ENCODE data around the gene FBXL16. TPM values are rescaled to one million over a fixed set of nuclear protein-coding genes. Genes with fewer than 3 reads are reported as not detected.

FBXL16 gene
- total and polyA plus RNA-seq, 2 experiments from 2014 or later, result 8.9 to 12.6 TPM

Other genes with a start within 250 kb of the FBXL16 start
- gene CAPN15, start 178.1 kb downstream of the FBXL16 start, total RNA-seq (2014; rRNA removed; shearing (Covaris generic)), result 142 and 164 TPM in 2 replicates
- 27.3 and 30.7 TPM in 2 replicates for gene CAPN15, start 178.1 kb downstream of the FBXL16 start, polyA plus RNA-seq (2016; fragmentation: Nextera tagmentation; extraction: Ambion mirVana)
- 1.1 and 1.4 TPM in 2 replicates for gene PRR35, start 145.4 kb downstream of the FBXL16 start, total RNA-seq (2014; rRNA removed; shearing (Covaris generic))
- gene PRR35, start 145.4 kb downstream of the FBXL16 start, polyA plus RNA-seq (2016; fragmentation: Nextera tagmentation; extraction: Ambion mirVana), result 0.32 and 0.63 TPM in 2 replicates
- gene NHLRC4, start 138.8 kb downstream of the FBXL16 start, total RNA-seq (2014; rRNA removed; shearing (Covaris generic)), result 0.80 TPM in 1 of 2 replicates, not detected in the other
- 0.14 and 0.47 TPM in 2 replicates for gene NHLRC4, start 138.8 kb downstream of the FBXL16 start, polyA plus RNA-seq (2016; fragmentation: Nextera tagmentation; extraction: Ambion mirVana)
- 49.9 and 62.3 TPM in 2 replicates for gene PIGQ, start 135.8 kb downstream of the FBXL16 start, total RNA-seq (2014; rRNA removed; shearing (Covaris generic))
- gene PIGQ, start 135.8 kb downstream of the FBXL16 start, polyA plus RNA-seq (2016; fragmentation: Nextera tagmentation; extraction: Ambion mirVana), result 28.0 and 30.2 TPM in 2 replicates
- gene RAB40C, start 115.7 kb downstream of the FBXL16 start, total RNA-seq (2014; rRNA removed; shearing (Covaris generic)), result 24.2 and 24.6 TPM in 2 replicates
- gene RAB40C, start 115.7 kb downstream of the FBXL16 start, polyA plus RNA-seq (2016; fragmentation: Nextera tagmentation; extraction: Ambion mirVana), result 11.2 and 12.0 TPM in 2 replicates
- 6.8 and 11.2 TPM in 2 replicates for gene WFIKKN1, start 74.8 kb downstream of the FBXL16 start, total RNA-seq (2014; rRNA removed; shearing (Covaris generic))
- gene WFIKKN1, start 74.8 kb downstream of the FBXL16 start, polyA plus RNA-seq (2016; fragmentation: Nextera tagmentation; extraction: Ambion mirVana), result 3.5 and 4.0 TPM in 2 replicates
- gene METTL26, start 69.5 kb downstream of the FBXL16 start, total RNA-seq (2014; rRNA removed; shearing (Covaris generic)), result 131 and 153 TPM in 2 replicates
- 223 and 225 TPM in 2 replicates for gene METTL26, start 69.5 kb downstream of the FBXL16 start, polyA plus RNA-seq (2016; fragmentation: Nextera tagmentation; extraction: Ambion mirVana)
- gene MCRIP2, start 64.0 kb downstream of the FBXL16 start, total RNA-seq (2014; rRNA removed; shearing (Covaris generic)), result 53.2 and 64.3 TPM in 2 replicates
- 67.7 and 80.2 TPM in 2 replicates for gene MCRIP2, start 64.0 kb downstream of the FBXL16 start, polyA plus RNA-seq (2016; fragmentation: Nextera tagmentation; extraction: Ambion mirVana)
- gene WDR90, start 56.4 kb downstream of the FBXL16 start, total RNA-seq (2014; rRNA removed; shearing (Covaris generic)), result 42.2 and 44.4 TPM in 2 replicates
- 25.9 and 26.3 TPM in 2 replicates for gene WDR90, start 56.4 kb downstream of the FBXL16 start, polyA plus RNA-seq (2016; fragmentation: Nextera tagmentation; extraction: Ambion mirVana)
- gene RHOT2, start 37.7 kb downstream of the FBXL16 start, total RNA-seq (2014; rRNA removed; shearing (Covaris generic)), result 93.8 and 129 TPM in 2 replicates
- gene RHOT2, start 37.7 kb downstream of the FBXL16 start, polyA plus RNA-seq (2016; fragmentation: Nextera tagmentation; extraction: Ambion mirVana), result 159 and 163 TPM in 2 replicates
- 10.1 and 11.5 TPM in 2 replicates for gene RHBDL1, start 30.1 kb downstream of the FBXL16 start, total RNA-seq (2014; rRNA removed; shearing (Covaris generic))
- gene RHBDL1, start 30.1 kb downstream of the FBXL16 start, polyA plus RNA-seq (2016; fragmentation: Nextera tagmentation; extraction: Ambion mirVana), result 8.4 and 9.2 TPM in 2 replicates
- gene STUB1, start 25.4 kb downstream of the FBXL16 start, total RNA-seq (2014; rRNA removed; shearing (Covaris generic)), result 108 and 123 TPM in 2 replicates
- gene STUB1, start 25.4 kb downstream of the FBXL16 start, polyA plus RNA-seq (2016; fragmentation: Nextera tagmentation; extraction: Ambion mirVana), result 91.7 and 107 TPM in 2 replicates
- 79.3 and 82.5 TPM in 2 replicates for gene JMJD8, start 21.5 kb downstream of the FBXL16 start, total RNA-seq (2014; rRNA removed; shearing (Covaris generic))
- gene JMJD8, start 21.5 kb downstream of the FBXL16 start, polyA plus RNA-seq (2016; fragmentation: Nextera tagmentation; extraction: Ambion mirVana), result 43.1 and 48.5 TPM in 2 replicates
- 11.5 and 15.8 TPM in 2 replicates for gene WDR24, start 15.4 kb downstream of the FBXL16 start, total RNA-seq (2014; rRNA removed; shearing (Covaris generic))
- gene WDR24, start 15.4 kb downstream of the FBXL16 start, polyA plus RNA-seq (2016; fragmentation: Nextera tagmentation; extraction: Ambion mirVana), result 7.2 and 8.0 TPM in 2 replicates
- gene METRN, start 9.3 kb upstream of the FBXL16 start, total RNA-seq (2014; rRNA removed; shearing (Covaris generic)), result 33.0 and 36.9 TPM in 2 replicates
- 18.7 and 28.9 TPM in 2 replicates for gene METRN, start 9.3 kb upstream of the FBXL16 start, polyA plus RNA-seq (2016; fragmentation: Nextera tagmentation; extraction: Ambion mirVana)
- 23.8 and 37.1 TPM in 2 replicates for gene ANTKMT, start 15.3 kb upstream of the FBXL16 start, total RNA-seq (2014; rRNA removed; shearing (Covaris generic))
- 37.2 and 59.0 TPM in 2 replicates for gene ANTKMT, start 15.3 kb upstream of the FBXL16 start, polyA plus RNA-seq (2016; fragmentation: Nextera tagmentation; extraction: Ambion mirVana)
- gene CCDC78, start 20.6 kb upstream of the FBXL16 start, total RNA-seq (2014; rRNA removed; shearing (Covaris generic)), result 3.5 and 12.6 TPM in 2 replicates
- gene CCDC78, start 20.6 kb upstream of the FBXL16 start, polyA plus RNA-seq (2016; fragmentation: Nextera tagmentation; extraction: Ambion mirVana), result 8.7 and 10.5 TPM in 2 replicates
- 19.1 and 21.6 TPM in 2 replicates for gene HAGHL, start 21.3 kb upstream of the FBXL16 start, total RNA-seq (2014; rRNA removed; shearing (Covaris generic))
- 35.3 and 45.2 TPM in 2 replicates for gene HAGHL, start 21.3 kb upstream of the FBXL16 start, polyA plus RNA-seq (2016; fragmentation: Nextera tagmentation; extraction: Ambion mirVana)
- gene CIAO3, start 35.2 kb upstream of the FBXL16 start, total RNA-seq (2014; rRNA removed; shearing (Covaris generic)), result 19.2 and 42.3 TPM in 2 replicates
- 13.0 and 15.4 TPM in 2 replicates for gene CIAO3, start 35.2 kb upstream of the FBXL16 start, polyA plus RNA-seq (2016; fragmentation: Nextera tagmentation; extraction: Ambion mirVana)
- 0.10 TPM in 1 of 2 replicates, not detected in the other for gene MSLN, start 54.9 kb upstream of the FBXL16 start, total RNA-seq (2014; rRNA removed; shearing (Covaris generic))
- not detected in 2 replicates for gene MSLN, start 54.9 kb upstream of the FBXL16 start, polyA plus RNA-seq (2016; fragmentation: Nextera tagmentation; extraction: Ambion mirVana)
- gene RPUSD1, start 82.6 kb upstream of the FBXL16 start, total RNA-seq (2014; rRNA removed; shearing (Covaris generic)), result 41.9 and 79.5 TPM in 2 replicates
- 19.1 and 20.7 TPM in 2 replicates for gene RPUSD1, start 82.6 kb upstream of the FBXL16 start, polyA plus RNA-seq (2016; fragmentation: Nextera tagmentation; extraction: Ambion mirVana)
- 108 and 129 TPM in 2 replicates for gene CHTF18, start 82.8 kb upstream of the FBXL16 start, total RNA-seq (2014; rRNA removed; shearing (Covaris generic))
- 61.3 and 69.2 TPM in 2 replicates for gene CHTF18, start 82.8 kb upstream of the FBXL16 start, polyA plus RNA-seq (2016; fragmentation: Nextera tagmentation; extraction: Ambion mirVana)
- gene GNG13, start 94.9 kb upstream of the FBXL16 start, total RNA-seq (2014; rRNA removed; shearing (Covaris generic)), result not detected in 2 replicates
- gene GNG13, start 94.9 kb upstream of the FBXL16 start, polyA plus RNA-seq (2016; fragmentation: Nextera tagmentation; extraction: Ambion mirVana), result 0.29 and 0.30 TPM in 2 replicates

Data from GM23338 (cell line).